Loucy (cell line): Measurements from ENCODE around the gene PHOSPHO1.

Experiments used
- CTCF ChIP-seq: fragments of 200-600 bp; sonication (generic); conservative IDR thresholded peaks from 2 replicates; pipeline ENCODE4 v1.5.1; 2014; ENCODE audit warnings: mild to moderate bottlenecking, antibody characterized with exemption, low read length
- EZH2phosphoT487 ChIP-seq: fragments of 200-600 bp; IDR thresholded peaks from 2 replicates; pipeline ENCODE4 v1.6.1; 2018; ENCODE audit warnings: antibody characterized with exemption, mild to moderate bottlenecking, moderate library complexity, borderline replicate concordance

GRCh38 chr17:49196520-49196919, 34.1 kb downstream of the PHOSPHO1 start:
- TF ChIP-seq CTCF (no peak), EZH2phosphoT487 (no peak)
